OCI-LY7 (cell line): Measurements from ENCODE around the gene MYRIP. TPM values are rescaled to one million over a fixed set of nuclear protein-coding genes. Genes with fewer than 3 reads are reported as not detected.

Source experiments
- BruUV-seq: library from RNA; stranded (reverse); fragments of 400-500 nt; replicated peaks from 2 replicates; lab custom pipeline; 2021; lab: Mats Ljungman, UMichigan
- CTCF ChIA-PET: fragments of 300-600 bp; sonication (Branson Sonifier 250); formaldehyde crosslinking; loops from one replicate; lab custom pipeline; 2022; ENCODE audit warnings: antibody characterized with exemption; ENCODE audit not compliant: unreplicated experiment; lab: Charles Lee
- POLR2A ChIA-PET: fragments of 300-600 bp; sonication (Branson Sonifier 250); formaldehyde crosslinking; loops from one replicate; lab custom pipeline; 2022; ENCODE audit warnings: antibody characterized with exemption; lab: Charles Lee
- DNase-seq: peaks from one replicate; pipeline ENCODE4 v3.0.0-alpha.2; 2015; ENCODE audit warnings: low spot score
- H2AFZ ChIP-seq: fragments of 200-600 bp; sonication (generic), shearing (Covaris generic); 2 replicates; pipeline ENCODE4 v1.6.1; 2014; ENCODE audit warnings: mild to moderate bottlenecking, antibody characterized with exemption, low read length, moderate library complexity
- H3K27ac ChIP-seq: fragments of 200-600 bp; sonication (generic); 2 replicates; pipeline ENCODE4 v1.5.1; 2014; ENCODE audit warnings: mixed run types, low read depth, mild to moderate bottlenecking, moderate library complexity, low read length, inconsistent platforms; ENCODE audit not compliant: poor library complexity, severe bottlenecking
- H3K36me3 ChIP-seq: fragments of 200-600 bp; sonication (generic); 2 replicates; pipeline ENCODE4 v1.6.1; 2014; ENCODE audit warnings: mild to moderate bottlenecking, antibody characterized with exemption, low read length, moderate library complexity, mixed read lengths; ENCODE audit not compliant: insufficient read depth
- H3K4me1 ChIP-seq: fragments of 200-600 bp; sonication (generic); 2 replicates; pipeline ENCODE4 v1.5.1; 2014; ENCODE audit warnings: mild to moderate bottlenecking, low read length; ENCODE audit not compliant: insufficient read depth, poor library complexity, severe bottlenecking
- H3K4me2 ChIP-seq: fragments of 200-600 bp; sonication (generic); 2 replicates; pipeline ENCODE4 v1.6.1; 2014; ENCODE audit warnings: mild to moderate bottlenecking, low read length
- H3K4me3 ChIP-seq: fragments of 200-600 bp; sonication (generic); 2 replicates; pipeline ENCODE4 v1.5.1; 2014; ENCODE audit warnings: mild to moderate bottlenecking, low read depth, low read length; ENCODE audit not compliant: poor library complexity, severe bottlenecking
- H3K79me2 ChIP-seq: fragments of 200-600 bp; sonication (generic); 2 replicates; pipeline ENCODE4 v1.6.1; 2016; ENCODE audit warnings: low read depth, mild to moderate bottlenecking, low read length, moderate library complexity, mixed read lengths; ENCODE audit not compliant: insufficient read depth
- H3K9me2 ChIP-seq: fragments of 200-600 bp; sonication (generic); 2 replicates; pipeline ENCODE4 v1.6.1; 2016; ENCODE audit warnings: mild to moderate bottlenecking, low read length, mixed read lengths; ENCODE audit not compliant: insufficient read depth
- H3K9me3 ChIP-seq: fragments of 200-600 bp; sonication (generic); 2 replicates; pipeline ENCODE4 v1.6.1; 2014; ENCODE audit warnings: mild to moderate bottlenecking, mixed run types, low read length, mixed read lengths
- H4K20me1 ChIP-seq: fragments of 200-600 bp; sonication (generic); 2 replicates; pipeline ENCODE4 v1.6.1; 2014; ENCODE audit warnings: mild to moderate bottlenecking, antibody characterized with exemption, low read length, moderate library complexity, mixed read lengths; ENCODE audit not compliant: insufficient read depth
- EZH2phosphoT487 ChIP-seq: fragments of 200-600 bp; sonication (generic); IDR thresholded peaks from 2 replicates; pipeline ENCODE4 v1.6.1; 2018; ENCODE audit warnings: low read depth, borderline replicate concordance, mild to moderate bottlenecking, mixed run types, antibody characterized with exemption, low read length, moderate library complexity, mixed read lengths
- intact Hi-C: fragments of 100-400 bp; cut with micrococcal nuclease; formaldehyde crosslinking; loops from one replicate; pipeline ENCODE4 v1.10.0; 2022; ENCODE audit not compliant: unreplicated experiment
- total RNA-seq, 2 experiments: library from RNA; depleted of rRNA in 1 of 2; stranded (reverse); fragments of >200 nt in 1 of 2; shearing (Covaris generic) in 1 of 2; gene quantifications; 2 replicates each; pipeline ENCODE4 v1.2.3, GENCODE V29; 2014 to 2022
- TF ChIP-seq, protein P1 (sequence below): fragments of 200-600 bp; sonication (generic); conservative IDR thresholded peaks from 2 replicates; pipeline ENCODE4 v1.5.1; 2014; ENCODE audit warnings: mild to moderate bottlenecking, antibody characterized with exemption, low read length, moderate library complexity, mixed read lengths

The MYRIP gene
- total RNA-seq, 2 experiments from 2014 or later, result not detected

DNA sequence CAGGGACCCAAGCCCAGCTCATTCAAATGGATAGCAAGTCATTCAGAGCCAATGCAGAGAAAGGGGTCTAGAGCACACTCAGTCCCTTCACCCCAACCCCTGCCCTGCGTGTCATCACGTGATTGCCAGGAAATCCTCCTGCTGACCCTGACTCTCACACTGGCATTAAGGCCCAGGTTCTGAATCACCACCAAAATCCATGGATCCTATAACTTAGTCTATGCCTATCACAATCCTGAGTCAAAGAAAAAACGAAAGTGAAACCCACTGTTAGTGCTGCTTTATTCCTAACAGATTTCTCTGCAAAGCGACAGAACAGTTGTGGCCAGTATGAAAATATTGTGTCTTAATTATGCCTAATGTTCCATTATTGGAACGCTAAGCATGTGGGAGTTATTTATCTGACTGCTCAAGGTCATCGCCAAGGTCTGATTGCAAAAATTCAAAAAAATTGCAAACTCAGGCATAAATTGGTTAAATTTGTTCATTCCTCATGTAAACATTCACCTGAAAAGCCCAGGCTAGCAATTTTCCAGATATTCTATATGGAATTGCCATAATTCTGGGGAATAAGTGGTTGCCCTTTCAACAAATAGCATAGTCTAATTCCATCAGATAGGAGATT lies 391.4 kb downstream of the MYRIP start:
- TF ChIP-seq, protein P1, sequence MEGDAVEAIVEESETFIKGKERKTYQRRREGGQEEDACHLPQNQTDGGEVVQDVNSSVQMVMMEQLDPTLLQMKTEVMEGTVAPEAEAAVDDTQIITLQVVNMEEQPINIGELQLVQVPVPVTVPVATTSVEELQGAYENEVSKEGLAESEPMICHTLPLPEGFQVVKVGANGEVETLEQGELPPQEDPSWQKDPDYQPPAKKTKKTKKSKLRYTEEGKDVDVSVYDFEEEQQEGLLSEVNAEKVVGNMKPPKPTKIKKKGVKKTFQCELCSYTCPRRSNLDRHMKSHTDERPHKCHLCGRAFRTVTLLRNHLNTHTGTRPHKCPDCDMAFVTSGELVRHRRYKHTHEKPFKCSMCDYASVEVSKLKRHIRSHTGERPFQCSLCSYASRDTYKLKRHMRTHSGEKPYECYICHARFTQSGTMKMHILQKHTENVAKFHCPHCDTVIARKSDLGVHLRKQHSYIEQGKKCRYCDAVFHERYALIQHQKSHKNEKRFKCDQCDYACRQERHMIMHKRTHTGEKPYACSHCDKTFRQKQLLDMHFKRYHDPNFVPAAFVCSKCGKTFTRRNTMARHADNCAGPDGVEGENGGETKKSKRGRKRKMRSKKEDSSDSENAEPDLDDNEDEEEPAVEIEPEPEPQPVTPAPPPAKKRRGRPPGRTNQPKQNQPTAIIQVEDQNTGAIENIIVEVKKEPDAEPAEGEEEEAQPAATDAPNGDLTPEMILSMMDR, result no peak
- TF ChIP-seq EZH2phosphoT487, result no peak
- Histone ChIP-seq H3K4me1 (no peaks in the 10 kb centered on the region), H3K9me3 (no peaks in the 10 kb centered on the region), H2AFZ (no peak overlapping the region), H3K9me2 (no peaks in the 10 kb centered on the region), H3K4me2 (no peak overlapping the region; the same call in 1 of the 2 replicates), H3K27ac (no peak overlapping the region), H3K36me3 (no peaks in the 10 kb centered on the region), H3K4me3 (no peak overlapping the region), H4K20me1 (no peaks in the 10 kb centered on the region), H3K79me2 (no peaks in the 10 kb centered on the region)
- ChIA-PET POLR2A (no interaction called here), CTCF (no interaction called here)
- BruUV-seq, result no TSS peak
- DNase-seq, result no peak
- intact Hi-C loops, result no loop called here

DNA sequence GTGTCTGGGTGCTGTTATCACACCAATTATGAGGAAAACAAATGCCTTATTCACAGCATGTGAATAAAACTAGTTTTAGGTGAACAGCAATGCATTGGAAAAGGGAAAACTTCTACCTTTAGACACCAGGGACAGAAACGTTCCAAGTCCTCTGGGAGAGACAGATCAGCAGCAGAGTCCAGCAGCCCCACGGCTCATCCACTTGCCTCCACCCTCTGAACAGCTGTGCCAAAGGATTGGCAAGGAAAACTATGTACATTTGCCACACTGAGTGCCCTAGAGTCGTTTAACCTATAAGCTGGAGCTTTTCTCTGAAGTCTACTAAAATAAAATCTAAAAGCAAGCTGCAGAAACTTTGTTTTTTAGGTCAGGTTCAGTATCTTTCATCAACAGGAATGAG lies 392.4 kb downstream of the MYRIP start:
- no TSS peak for BruUV-seq
- Histone ChIP-seq H3K27ac (no peak overlapping the region), H3K4me2 (no peak overlapping the region), H3K36me3 (no peaks in the 10 kb centered on the region), H3K4me3 (no peak overlapping the region), H2AFZ (no peak overlapping the region), H4K20me1 (no peaks in the 10 kb centered on the region), H3K4me1 (no peaks in the 10 kb centered on the region), H3K9me2 (no peaks in the 10 kb centered on the region), H3K9me3 (no peaks in the 10 kb centered on the region), H3K79me2 (no peaks in the 10 kb centered on the region)
- ChIA-PET POLR2A (no interaction called here), CTCF (no interaction called here)
- DNase-seq, result no peak
- TF ChIP-seq, protein P1, result no peak
- no peak for TF ChIP-seq EZH2phosphoT487
- intact Hi-C loops, result no loop called here

DNA sequence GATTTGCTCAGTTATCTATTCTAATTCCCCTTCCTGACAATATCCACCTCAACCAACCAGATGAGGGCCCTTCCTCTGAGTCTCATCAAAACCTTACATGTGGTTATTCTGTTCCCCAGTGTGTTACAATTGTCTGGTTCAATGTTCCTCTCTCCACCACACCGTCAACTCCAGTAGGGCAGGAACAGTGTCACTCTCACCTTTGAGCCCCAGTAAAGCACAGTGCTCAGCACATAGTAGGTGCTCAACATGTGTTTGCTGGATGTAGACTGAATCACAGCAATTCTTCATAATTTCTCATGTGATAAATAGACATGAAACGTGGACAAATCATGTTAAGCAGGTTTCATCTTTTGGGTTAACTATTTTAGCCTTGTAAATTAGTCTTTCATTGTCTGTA lies 397.1 kb downstream of the MYRIP start:
- Histone ChIP-seq H4K20me1 (no peaks in the 10 kb centered on the region), H3K4me2 (no peak overlapping the region), H2AFZ (no peak overlapping the region), H3K9me2 (no peaks in the 10 kb centered on the region), H3K79me2 (no peaks in the 10 kb centered on the region), H3K4me1 (no peaks in the 10 kb centered on the region), H3K9me3 (no peaks in the 10 kb centered on the region), H3K27ac (no peak overlapping the region), H3K36me3 (no peaks in the 10 kb centered on the region), H3K4me3 (no peak overlapping the region)
- ChIA-PET CTCF (no interaction called here), POLR2A (no interaction called here)
- intact Hi-C loops, result no loop called here
- BruUV-seq, result no TSS peak
- no peak for TF ChIP-seq EZH2phosphoT487
- TF ChIP-seq, protein P1, result no peak
- no peak for DNase-seq
